ENCODE measurements around the gene CPE. TPM values are rescaled to one million over a fixed set of nuclear protein-coding genes. Genes with fewer than 3 reads are reported as not detected.
"Not testable (repeated sequence)": the region's sequence is repeated elsewhere in the genome, so short reads cannot be mapped to it uniquely, and the experiment has no call there.

The CPE gene
- total RNA-seq, 1 experiment from 2014 or later, result 0.92 TPM

DNA sequence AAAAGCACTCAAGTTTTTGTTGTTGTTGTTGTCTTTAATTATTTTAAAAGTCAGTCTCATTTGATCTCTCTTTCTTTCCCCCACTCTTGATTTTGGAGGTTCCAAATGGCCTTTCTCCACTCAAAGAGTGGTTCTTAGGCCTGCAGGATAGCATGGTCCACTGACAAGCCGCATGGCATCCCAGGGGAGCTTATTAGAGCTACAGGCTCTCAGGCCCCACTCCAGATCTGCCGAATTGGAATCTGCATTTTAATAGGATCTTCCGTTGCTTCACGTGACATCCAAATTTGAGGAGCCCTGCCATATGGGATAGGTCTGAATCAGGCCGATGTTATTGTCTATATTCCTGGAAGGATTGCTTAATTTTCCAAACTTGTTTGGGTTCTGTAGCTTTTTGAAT is 72.1 kb downstream of the CPE start:
- no TSS peak for BruUV-seq (replicated peaks)
- no peaks in the 10 kb centered on the region; the same call in 1 of the 2 replicates for H3K27me3 ChIP-seq (ENCODE audit: control insufficient read depth, insufficient read depth, low read length)
- intact Hi-C loops (cut with micrococcal nuclease; ENCODE audit: unreplicated experiment) (no loop called here), in situ Hi-C loops (cut with HindIII; ENCODE audit: low pct_unique_long_range_greater_than_20kb, low sequenced_read_pairs) (no loop called here)
- H3K27ac ChIP-seq (ENCODE audit: low read length), result no peak overlapping the region
- H3K4me1 ChIP-seq (ENCODE audit: control insufficient read depth, insufficient read depth, low read length), result no peaks in the 10 kb centered on the region
- no peaks in the 10 kb centered on the region for H3K9me3 ChIP-seq (ENCODE audit: control insufficient read depth, insufficient read depth, low read depth, low read length)
- ATAC-seq, result no peak
- CTCF ChIA-PET, result no interaction called here
- H3K4me3 ChIP-seq (ENCODE audit: low read depth in 2 of 2, low read length in 2 of 2), result no peak overlapping the region
- no peaks in the 10 kb centered on the region for H3K36me3 ChIP-seq (ENCODE audit: control insufficient read depth, insufficient read depth, low read length)
- POLR2A ChIA-PET, result no interaction called here
- TF ChIP-seq, protein P1, sequence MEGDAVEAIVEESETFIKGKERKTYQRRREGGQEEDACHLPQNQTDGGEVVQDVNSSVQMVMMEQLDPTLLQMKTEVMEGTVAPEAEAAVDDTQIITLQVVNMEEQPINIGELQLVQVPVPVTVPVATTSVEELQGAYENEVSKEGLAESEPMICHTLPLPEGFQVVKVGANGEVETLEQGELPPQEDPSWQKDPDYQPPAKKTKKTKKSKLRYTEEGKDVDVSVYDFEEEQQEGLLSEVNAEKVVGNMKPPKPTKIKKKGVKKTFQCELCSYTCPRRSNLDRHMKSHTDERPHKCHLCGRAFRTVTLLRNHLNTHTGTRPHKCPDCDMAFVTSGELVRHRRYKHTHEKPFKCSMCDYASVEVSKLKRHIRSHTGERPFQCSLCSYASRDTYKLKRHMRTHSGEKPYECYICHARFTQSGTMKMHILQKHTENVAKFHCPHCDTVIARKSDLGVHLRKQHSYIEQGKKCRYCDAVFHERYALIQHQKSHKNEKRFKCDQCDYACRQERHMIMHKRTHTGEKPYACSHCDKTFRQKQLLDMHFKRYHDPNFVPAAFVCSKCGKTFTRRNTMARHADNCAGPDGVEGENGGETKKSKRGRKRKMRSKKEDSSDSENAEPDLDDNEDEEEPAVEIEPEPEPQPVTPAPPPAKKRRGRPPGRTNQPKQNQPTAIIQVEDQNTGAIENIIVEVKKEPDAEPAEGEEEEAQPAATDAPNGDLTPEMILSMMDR (IDR thresholded peaks at IDR 0.05), result no peak
- no peak for TF ChIP-seq SIN3A (IDR thresholded peaks at IDR 0.05; ENCODE audit: borderline replicate concordance, insufficient read depth, low read depth, low read length)
- no peak for TF ChIP-seq POLR2AphosphoS5 (IDR thresholded peaks at IDR 0.05; ENCODE audit: low read depth, low read length)
- no peak for TF ChIP-seq TCF7L2 (IDR thresholded peaks at IDR 0.05; ENCODE audit: low read depth, low read length)
- TF ChIP-seq, protein P2, sequence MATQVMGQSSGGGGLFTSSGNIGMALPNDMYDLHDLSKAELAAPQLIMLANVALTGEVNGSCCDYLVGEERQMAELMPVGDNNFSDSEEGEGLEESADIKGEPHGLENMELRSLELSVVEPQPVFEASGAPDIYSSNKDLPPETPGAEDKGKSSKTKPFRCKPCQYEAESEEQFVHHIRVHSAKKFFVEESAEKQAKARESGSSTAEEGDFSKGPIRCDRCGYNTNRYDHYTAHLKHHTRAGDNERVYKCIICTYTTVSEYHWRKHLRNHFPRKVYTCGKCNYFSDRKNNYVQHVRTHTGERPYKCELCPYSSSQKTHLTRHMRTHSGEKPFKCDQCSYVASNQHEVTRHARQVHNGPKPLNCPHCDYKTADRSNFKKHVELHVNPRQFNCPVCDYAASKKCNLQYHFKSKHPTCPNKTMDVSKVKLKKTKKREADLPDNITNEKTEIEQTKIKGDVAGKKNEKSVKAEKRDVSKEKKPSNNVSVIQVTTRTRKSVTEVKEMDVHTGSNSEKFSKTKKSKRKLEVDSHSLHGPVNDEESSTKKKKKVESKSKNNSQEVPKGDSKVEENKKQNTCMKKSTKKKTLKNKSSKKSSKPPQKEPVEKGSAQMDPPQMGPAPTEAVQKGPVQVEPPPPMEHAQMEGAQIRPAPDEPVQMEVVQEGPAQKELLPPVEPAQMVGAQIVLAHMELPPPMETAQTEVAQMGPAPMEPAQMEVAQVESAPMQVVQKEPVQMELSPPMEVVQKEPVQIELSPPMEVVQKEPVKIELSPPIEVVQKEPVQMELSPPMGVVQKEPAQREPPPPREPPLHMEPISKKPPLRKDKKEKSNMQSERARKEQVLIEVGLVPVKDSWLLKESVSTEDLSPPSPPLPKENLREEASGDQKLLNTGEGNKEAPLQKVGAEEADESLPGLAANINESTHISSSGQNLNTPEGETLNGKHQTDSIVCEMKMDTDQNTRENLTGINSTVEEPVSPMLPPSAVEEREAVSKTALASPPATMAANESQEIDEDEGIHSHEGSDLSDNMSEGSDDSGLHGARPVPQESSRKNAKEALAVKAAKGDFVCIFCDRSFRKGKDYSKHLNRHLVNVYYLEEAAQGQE (IDR thresholded peaks at IDR 0.05; ENCODE audit: insufficient read depth in 1 of 2, low read depth in 2 of 2, low read length in 1 of 2), result no peak
- DNase-seq (ENCODE audit: low read depth, low spot score), result no peak

DNA sequence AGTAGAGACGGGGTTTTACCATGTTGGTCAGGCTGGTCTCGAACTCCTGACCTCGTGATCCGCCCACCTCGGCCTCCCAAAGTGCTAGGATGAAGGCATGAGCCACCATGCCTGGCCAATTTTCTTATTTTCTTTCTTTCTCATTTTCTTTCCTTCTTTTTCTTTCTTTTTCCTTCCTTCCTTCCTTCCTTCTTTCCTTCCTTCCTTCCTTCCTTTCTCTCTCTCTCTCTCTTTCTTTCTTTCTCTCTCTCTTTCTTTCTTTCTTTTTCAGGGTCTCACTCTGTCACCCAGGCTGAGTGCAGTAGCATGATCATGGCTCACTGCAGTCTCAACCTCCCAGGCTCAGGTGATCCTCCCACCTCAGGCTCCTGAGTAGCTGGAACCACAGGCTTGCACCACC is 74.3 kb downstream of the CPE start:
- H3K4me3 ChIP-seq (ENCODE audit: low read depth in 2 of 2, low read length in 2 of 2); H3K4me1 ChIP-seq (ENCODE audit: control insufficient read depth, insufficient read depth, low read length); ATAC-seq; POLR2A ChIA-PET; intact Hi-C loops (cut with micrococcal nuclease; ENCODE audit: unreplicated experiment); DNase-seq (ENCODE audit: low read depth, low spot score); H3K27ac ChIP-seq (ENCODE audit: low read length); H3K27me3 ChIP-seq (ENCODE audit: control insufficient read depth, insufficient read depth, low read length); in situ Hi-C loops (cut with HindIII; ENCODE audit: low pct_unique_long_range_greater_than_20kb, low sequenced_read_pairs); BruUV-seq (replicated peaks); H3K36me3 ChIP-seq (ENCODE audit: control insufficient read depth, insufficient read depth, low read length); H3K9me3 ChIP-seq (ENCODE audit: control insufficient read depth, insufficient read depth, low read depth, low read length): not testable (repeated sequence)
- CTCF ChIA-PET, result interaction anchor here (0.8 kb wide), 1 partner anchor 1402 kb away, joined by 3 read pairs; no protein-coding TSS in a partner anchor

DNA sequence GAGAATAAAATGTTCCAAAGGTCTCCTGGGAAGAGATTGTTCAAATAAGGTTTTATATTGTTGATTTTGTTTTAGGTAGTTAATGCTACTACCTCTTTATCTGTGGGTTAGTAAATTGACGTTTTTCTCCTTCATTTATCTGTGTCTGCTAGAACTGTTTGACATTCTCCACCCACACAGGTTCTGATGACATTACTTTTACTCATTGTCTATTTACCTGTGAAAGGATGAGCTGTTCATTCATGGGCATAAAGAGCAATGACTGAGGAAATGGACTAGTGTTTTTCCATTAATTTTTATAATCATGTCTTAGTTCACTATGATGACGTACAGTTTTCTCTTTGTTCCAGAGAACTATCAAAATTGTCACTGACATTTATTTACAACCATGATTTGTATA is 75.6 kb downstream of the CPE start:
- in situ Hi-C loops (cut with HindIII; ENCODE audit: low pct_unique_long_range_greater_than_20kb, low sequenced_read_pairs), result no loop called here
- POLR2A ChIA-PET, result no interaction called here
- CTCF ChIA-PET, result no interaction called here

More for the DNA sequence above, 75.6 kb downstream of the CPE start:
- Histone ChIP-seq H3K4me1 (ENCODE audit: control insufficient read depth, insufficient read depth, low read length) (no peaks in the 10 kb centered on the region), H3K27ac (ENCODE audit: low read length) (no peak overlapping the region), H3K4me3 (ENCODE audit: low read depth in 2 of 2, low read length in 2 of 2) (no peak overlapping the region), H3K27me3 (ENCODE audit: control insufficient read depth, insufficient read depth, low read length) (no peaks in the 10 kb centered on the region; the same call in 1 of the 2 replicates), H3K9me3 (ENCODE audit: control insufficient read depth, insufficient read depth, low read depth, low read length) (no peaks in the 10 kb centered on the region), H3K36me3 (ENCODE audit: control insufficient read depth, insufficient read depth, low read length) (no peaks in the 10 kb centered on the region; the same call in 1 of the 2 replicates)
- no peak for TF ChIP-seq TCF7L2 (IDR thresholded peaks at IDR 0.05; ENCODE audit: low read depth, low read length)
- TF ChIP-seq, protein P1 (IDR thresholded peaks at IDR 0.05), result no peak
- TF ChIP-seq, protein P2 (IDR thresholded peaks at IDR 0.05; ENCODE audit: insufficient read depth in 1 of 2, low read depth in 2 of 2, low read length in 1 of 2), result no peak
- no peak for TF ChIP-seq SIN3A (IDR thresholded peaks at IDR 0.05; ENCODE audit: borderline replicate concordance, insufficient read depth, low read depth, low read length)
- no peak for TF ChIP-seq POLR2AphosphoS5 (IDR thresholded peaks at IDR 0.05; ENCODE audit: low read depth, low read length)
- ATAC-seq, result no peak
- intact Hi-C loops (cut with micrococcal nuclease; ENCODE audit: unreplicated experiment), result no loop called here
- DNase-seq (ENCODE audit: low read depth, low spot score), result no peak
- BruUV-seq (replicated peaks), result no TSS peak

Data from Panc1 (cell line).